ENCODE measurements around the gene NAA10.
A peak's percentile ranks its signal among the peaks of the same experiment; 100 is the strongest.

Gene NAA10

DNA sequence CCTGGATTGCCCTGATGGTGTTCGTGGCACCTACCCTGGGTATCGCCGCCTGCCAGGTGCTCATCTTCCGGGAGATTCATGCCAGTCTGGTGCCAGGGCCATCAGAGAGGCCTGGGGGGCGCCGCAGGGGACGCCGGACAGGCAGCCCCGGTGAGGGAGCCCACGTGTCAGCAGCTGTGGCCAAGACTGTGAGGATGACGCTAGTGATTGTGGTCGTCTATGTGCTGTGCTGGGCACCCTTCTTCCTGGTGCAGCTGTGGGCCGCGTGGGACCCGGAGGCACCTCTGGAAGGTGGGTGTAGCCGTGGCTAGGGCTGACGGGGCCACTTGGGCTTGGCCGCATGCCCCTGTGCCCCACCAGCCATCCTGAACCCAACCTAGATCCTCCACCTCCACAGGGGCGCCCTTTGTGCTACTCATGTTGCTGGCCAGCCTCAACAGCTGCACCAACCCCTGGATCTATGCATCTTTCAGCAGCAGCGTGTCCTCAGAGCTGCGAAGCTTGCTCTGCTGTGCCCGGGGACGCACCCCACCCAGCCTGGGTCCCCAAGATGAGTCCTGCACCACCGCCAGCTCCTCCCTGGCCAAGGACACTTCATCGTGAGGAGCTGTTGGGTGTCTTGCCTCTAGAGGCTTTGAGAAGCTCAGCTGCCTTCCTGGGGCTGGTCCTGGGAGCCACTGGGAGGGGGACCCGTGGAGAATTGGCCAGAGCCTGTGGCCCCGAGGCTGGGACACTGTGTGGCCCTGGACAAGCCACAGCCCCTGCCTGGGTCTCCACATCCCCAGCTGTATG, 28.5 kb downstream of the NAA10 start:
- no peak for DNase-seq

DNA sequence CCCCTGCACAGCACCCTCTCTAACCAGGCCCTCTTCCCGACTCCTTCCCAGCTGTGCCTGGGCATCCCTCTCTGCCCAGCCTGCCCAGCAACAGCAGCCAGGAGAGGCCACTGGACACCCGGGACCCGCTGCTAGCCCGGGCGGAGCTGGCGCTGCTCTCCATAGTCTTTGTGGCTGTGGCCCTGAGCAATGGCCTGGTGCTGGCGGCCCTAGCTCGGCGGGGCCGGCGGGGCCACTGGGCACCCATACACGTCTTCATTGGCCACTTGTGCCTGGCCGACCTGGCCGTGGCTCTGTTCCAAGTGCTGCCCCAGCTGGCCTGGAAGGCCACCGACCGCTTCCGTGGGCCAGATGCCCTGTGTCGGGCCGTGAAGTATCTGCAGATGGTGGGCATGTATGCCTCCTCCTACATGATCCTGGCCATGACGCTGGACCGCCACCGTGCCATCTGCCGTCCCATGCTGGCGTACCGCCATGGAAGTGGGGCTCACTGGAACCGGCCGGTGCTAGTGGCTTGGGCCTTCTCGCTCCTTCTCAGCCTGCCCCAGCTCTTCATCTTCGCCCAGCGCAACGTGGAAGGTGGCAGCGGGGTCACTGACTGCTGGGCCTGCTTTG, 29.2 kb downstream of the NAA10 start:
- no peak for DNase-seq

DNA sequence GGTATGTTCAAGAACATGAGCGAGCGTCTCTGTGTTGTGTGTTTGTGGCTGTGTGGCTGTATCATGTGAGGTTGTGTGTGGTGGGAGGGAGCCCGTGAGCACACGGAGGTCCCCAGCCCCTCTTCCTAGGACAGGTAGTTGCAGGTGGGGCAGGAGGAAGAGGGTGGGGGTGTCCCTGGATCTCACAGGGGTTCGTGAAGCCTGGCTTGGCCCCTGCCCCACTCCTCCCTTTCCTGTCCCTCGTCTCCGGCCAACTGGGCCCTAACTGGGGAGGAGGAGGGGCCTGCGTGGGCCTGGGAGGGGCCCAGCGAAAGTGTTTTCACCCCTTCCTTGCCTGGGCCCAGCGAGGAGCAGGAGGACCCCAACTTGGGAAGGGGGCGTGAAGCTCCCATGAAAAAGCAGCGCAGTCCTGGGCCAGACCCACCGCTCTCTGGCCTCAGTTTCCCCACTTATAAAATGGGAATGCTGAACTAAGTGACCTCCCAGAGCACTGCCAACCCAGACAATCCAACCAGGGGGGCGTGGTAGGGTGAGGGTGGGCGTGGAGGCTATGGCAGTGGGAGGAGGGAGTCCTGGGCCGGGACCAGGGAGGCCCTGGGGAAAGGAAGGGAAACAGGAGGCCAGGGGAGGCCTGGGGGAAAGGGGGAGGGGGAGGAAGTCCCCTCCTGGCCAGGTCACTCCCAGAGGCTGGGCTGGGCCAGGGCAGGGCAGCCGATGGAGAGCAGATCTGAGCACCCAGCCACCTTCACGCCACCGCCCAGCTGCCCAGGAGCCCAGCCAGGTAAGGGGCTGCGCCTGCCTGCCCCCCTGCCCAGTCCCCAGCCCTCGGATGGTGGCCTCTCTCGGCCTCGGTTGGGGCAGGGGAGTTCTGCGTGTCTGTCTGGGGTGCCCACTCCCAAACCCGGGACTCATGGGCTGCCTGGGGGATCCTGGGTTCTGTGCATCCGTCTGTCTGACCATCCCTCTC, 30.6 kb downstream of the NAA10 start, which contains the start of gene AVPR2:
AVPR2 (plus strand) TSS at position 683 of the 967 bp plus-strand sequence. CDS start 473 bp downstream, outside the sequence.
- no peak for DNase-seq

- DNase-seq: no peak
Measured at GRCh38 chrX:153903238-153903980, 31.4 kb downstream of the NAA10 start.

- no peak for DNase-seq
Measured at GRCh38 chrX:153902385-153902784, 32.5 kb downstream of the NAA10 start.

DNA sequence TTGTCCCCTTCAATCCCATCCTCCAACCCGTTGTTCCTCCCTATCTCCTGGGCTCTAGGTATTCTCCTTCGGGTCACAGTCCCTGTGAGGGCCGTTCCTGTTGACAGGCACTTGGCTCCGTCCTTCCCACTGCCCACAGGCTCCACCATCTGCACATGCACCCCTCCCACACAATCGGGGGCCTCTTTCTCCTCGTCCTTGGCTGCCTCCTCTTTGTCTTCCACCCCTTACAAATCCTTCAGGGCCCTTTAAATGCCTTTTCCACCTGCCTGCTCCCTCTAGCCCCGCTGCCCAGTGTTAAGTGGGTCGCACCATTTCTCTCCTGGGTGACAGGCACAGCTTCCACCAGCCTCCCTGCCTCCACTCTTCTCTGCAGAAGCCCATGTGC, 33.1 kb downstream of the NAA10 start:
- no peak for DNase-seq

DNA sequence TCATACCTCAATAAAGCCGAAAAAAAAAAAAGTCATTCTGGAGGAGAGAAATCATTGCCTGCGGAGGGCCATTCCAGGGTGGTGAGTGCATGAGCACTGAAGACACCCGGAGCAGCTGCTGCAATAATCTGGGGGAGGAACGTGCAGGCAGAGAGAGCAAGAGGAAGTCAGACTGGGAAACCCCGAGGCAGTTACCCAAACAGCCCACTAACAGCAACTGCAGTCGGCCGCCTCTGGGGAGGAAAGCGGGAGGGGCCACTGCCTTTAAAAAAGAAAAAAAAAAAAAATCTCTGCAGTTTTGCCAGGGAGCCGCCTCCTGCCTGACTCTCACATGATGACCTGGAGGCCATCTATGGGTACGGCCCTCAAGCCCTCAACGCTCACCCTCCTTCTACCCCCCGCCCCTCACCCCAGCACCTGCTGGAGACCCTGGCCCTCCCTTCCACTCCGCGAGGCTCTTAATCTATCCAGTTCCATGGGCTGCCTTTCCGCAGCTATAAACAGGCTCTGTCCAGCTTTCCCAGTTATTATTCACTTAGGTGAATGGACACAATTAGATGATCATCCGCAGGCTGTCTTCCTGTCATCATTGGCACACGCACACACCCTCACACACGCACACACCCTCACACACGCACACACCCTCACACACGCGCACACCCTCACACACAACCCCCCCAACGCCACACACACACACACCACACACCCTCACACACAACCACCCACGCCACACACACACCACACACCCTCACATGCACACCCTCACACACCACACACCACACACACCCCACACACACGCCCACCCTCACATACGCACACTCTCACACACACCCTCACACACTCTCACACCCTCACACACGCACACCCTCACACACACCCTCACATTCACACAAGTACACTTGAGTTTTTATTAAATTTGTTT, 33.7 kb downstream of the NAA10 start:
- DNase-seq: peak; percentile 90

GRCh38 chrX:153897899-153898298, 36.9 kb downstream of the NAA10 start:
- no peak for DNase-seq

- peak; percentile 87 for DNase-seq
Measured at GRCh38 chrX:153889123-153889522, 45.7 kb downstream of the NAA10 start.

- no peak for DNase-seq
Measured at GRCh38 chrX:153888344-153888743, 46.5 kb downstream of the NAA10 start.

DNA sequence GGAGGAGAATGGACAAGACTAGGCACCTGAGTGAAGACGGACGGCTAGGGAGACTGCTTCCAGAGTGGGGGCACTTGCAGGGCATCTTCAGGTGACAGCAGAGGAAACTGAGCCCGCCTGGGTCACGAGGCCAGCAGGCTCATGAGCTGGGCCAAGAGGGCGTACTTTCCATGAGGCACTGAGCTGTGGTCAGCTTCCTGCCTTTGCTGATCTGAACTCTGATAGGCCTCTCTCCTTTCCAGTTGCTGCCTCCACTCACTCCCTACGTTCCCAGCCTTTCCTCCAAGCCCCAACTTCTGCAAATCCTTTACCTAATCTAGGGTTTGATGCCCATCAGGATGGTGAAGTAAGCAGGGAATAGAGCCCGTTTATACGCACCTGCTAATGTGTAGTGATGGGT, 47.5 kb downstream of the NAA10 start:
- no peak for DNase-seq

GRCh38 chrX:153886915-153887314, 47.9 kb downstream of the NAA10 start:
- no peak for DNase-seq

- DNase-seq: no peak
Measured at GRCh38 chrX:153885968-153886903, 48.6 kb downstream of the NAA10 start, which contains the start of gene L1CAM. TSS of gene L1CAM (minus strand) at chrX:153886173. CDS start at chrX:153875836, 10,337 bp downstream.

- DNase-seq: no peak
Measured at GRCh38 chrX:153885208-153885787, 49.5 kb downstream of the NAA10 start.

DNA sequence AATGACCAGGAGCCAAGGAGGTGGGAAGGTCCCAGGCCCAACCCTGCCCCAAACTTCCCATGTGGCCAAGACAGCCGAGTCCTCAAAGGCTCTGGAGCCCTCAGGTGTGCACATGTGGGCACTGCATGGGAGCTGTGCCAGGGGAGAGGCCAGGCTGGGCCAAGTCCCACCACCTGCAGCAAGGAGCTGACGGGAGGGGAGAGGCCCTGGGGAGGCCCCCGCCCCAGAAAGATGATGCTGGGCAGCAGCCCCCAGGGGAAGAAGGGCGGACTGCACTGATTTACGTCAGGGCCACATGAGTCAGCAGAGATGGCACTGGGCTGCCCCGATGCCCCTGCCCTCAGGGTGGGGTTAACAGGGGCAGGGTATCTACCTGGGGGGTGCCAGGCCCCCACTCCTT, 50.2 kb downstream of the NAA10 start:
- no peak for DNase-seq

GRCh38 chrX:153884136-153884535, 50.7 kb downstream of the NAA10 start:
- DNase-seq: no peak

- no peak for DNase-seq
Measured at GRCh38 chrX:153883163-153883843, 51.5 kb downstream of the NAA10 start.

DNA sequence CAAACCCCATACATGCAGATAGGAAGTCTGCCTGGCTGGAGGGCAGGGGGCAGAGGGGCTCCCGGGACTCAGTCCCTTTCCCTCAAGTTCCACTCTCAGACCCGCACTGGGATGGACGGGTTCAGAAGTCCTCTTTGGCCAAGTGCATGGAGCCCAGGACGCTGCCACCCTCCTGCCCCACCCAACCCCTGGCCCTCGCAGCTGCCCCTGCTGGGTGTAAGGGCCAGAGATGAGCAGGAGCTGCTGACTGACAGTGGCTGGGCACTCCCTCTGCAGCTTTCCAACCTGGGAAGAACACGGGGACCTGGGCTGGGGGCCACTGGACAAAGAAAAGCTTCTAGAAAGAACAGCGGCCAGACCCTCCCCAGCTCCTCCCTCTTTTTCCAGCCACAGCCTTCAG, 52.3 kb downstream of the NAA10 start:
- no peak for DNase-seq

DNA sequence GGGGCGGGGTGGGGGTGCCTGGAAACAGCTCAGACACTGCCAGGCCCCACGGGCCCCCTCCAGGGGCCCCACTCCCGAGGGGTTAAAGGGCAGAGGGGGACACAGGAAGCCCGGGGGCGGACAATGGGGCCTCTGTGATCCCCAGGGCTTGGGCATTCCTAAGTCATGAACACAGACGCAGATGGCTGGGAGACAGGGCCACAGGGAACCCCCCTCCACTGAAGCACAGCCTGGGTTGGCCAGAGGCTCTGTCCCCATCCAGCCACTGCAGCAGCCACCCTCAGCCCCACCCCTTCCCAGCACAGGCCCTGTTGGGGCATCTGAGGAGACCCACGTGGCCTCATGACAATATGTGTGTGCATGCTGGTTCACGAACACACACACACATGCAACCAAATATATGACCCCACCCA, 52.7 kb downstream of the NAA10 start:
- DNase-seq: no peak
